GM10266 (cell line): ENCODE data around the gene CYTH4.

ENCODE experiments used
- DNase-seq: peaks from one replicate; pipeline ENCODE4 v3.0.0; 2012; ENCODE audit errors: extremely low spot score
- CTCF ChIP-seq: IDR thresholded peaks from 2 replicates; pipeline ENCODE4 v1.5.1; 2012; ENCODE audit warnings: mild to moderate bottlenecking, low read depth; ENCODE audit not compliant: control insufficient read depth, insufficient read depth; ENCODE audit errors: missing control alignments

Gene CYTH4

GRCh38 chr22:37313376-37314314 lies 31.3 kb downstream of the CYTH4 start:
- no peak for TF ChIP-seq CTCF
- DNase-seq: no peak

DNA sequence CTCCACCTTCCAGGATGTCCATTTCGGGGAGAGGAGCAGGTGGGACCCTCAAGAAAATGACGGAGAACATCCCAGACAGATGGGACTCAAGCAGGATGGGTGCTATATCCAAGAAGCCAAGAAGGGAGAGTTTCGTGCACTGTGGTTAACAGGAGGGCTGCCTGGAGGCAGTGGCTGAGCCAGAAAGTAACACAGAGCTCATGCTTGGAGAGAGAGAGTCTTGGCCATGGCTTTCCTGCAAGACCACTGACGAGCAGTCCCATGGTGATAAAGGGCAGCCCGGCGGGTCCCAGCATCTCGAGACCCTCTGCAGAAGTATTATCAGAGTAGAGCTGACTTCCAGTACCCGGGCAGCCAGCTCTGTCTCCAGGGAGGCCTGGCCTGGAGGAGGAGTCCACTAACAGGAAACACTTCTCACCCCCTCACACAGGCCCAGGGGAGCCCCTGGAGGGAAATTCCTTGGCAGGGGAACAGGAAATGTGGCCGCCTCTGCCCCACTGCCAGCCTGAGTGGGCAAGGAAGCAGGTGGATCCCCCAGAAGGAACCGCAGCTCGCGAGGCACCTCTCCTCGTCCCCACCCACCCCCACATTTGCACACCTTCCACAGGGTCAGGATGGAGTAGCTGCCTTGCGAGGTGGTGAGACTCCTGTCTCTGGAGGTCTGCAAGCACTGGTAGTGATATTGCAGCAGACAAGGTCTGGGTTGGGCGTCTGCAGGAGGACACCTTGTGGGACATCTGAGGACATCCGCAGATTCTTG lies 32.2 kb downstream of the CYTH4 start:
- no peak for DNase-seq
- TF ChIP-seq CTCF: peak; percentile 18

DNA sequence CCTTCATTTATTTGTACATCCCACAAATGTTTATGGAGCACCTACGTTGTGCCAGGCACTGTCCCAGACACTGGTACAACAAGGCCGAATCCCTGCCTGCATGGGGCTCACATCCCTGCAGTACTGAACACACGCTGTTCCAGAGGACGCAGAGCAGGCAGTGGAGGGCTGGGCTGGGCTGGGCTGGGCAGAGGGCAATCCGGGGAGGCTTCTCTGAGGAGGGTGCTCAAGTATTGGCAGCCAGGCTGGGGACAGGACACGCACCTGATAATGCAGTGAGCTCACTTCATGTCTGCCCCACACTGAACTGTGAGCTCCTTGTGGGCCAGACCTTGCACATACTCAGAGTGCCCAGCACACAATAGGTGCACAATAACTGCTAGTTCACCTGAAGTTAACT lies 34.1 kb downstream of the CYTH4 start:
- TF ChIP-seq CTCF: no peak

DNA sequence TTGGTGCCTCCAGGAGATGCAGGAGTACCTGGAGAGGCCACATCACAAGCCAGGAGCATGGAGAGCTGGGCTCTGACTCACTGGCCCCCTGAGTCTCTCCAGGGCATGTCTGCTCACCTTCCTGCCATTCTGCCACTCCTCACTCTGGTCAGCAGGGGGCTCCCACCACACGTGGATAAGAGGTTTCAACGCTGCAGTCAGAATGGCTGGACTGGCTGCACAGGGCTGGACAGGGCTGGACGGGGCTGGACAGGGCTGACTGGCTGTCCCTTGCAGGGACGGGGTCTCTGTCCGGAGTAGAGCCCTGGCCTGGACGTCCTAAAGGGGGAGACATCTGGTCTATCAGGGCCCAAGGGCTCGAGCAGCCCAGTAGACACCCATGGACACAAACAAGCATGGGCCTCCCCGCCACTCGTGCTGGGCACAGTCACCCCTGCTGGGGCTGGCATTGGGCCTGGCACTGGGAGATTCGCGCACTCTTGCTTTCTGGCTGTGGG lies 34.6 kb downstream of the CYTH4 start:
- peak; percentile 94 for TF ChIP-seq CTCF
- peak; percentile 89 for DNase-seq

More for the DNA sequence above, 34.1 kb downstream of the CYTH4 start:
- no peak for DNase-seq

GRCh38 chr22:37317698-37318210 lies 35.4 kb downstream of the CYTH4 start:
- TF ChIP-seq CTCF: no peak

GRCh38 chr22:37318364-37319109 lies 36.2 kb downstream of the CYTH4 start:
- peak; percentile 13 for TF ChIP-seq CTCF
- DNase-seq: no peak

More at GRCh38 chr22:37317698-37318210, 35.4 kb downstream of the CYTH4 start:
- no peak for DNase-seq
